NCI-H526 treated with DMSO at 0.1 percent for 48 hours (cell line): Measurements from ENCODE around the gene ZNF358.

Source experiments
- DNase-seq: peaks from one replicate; lab custom pipeline; 2025; lab: John Stamatoyannopoulos, UW

Gene ZNF358

GRCh38 chr19:7515645-7516151, at the start of gene ZNF358:
TSS of gene ZNF358 (plus strand) at chr19:7516103. CDS start at chr19:7519243, 3,140 bp downstream.
- peak; percentile 15 for DNase-seq

GRCh38 chr19:7467009-7467989, 48.6 kb upstream of the ZNF358 start:
- no peak for DNase-seq

GRCh38 chr19:7468840-7469239, 47.1 kb upstream of the ZNF358 start:
- no peak for DNase-seq

GRCh38 chr19:7469669-7470285, 46.1 kb upstream of the ZNF358 start:
- no peak for DNase-seq

GRCh38 chr19:7470540-7471305, 45.2 kb upstream of the ZNF358 start:
- no peak for DNase-seq

GRCh38 chr19:7471696-7472615, 43.9 kb upstream of the ZNF358 start:
- no peak for DNase-seq

- no peak for DNase-seq
Measured at GRCh38 chr19:7475665-7476064, 40.2 kb upstream of the ZNF358 start.

GRCh38 chr19:7476241-7476640, 39.7 kb upstream of the ZNF358 start:
- no peak for DNase-seq

GRCh38 chr19:7476777-7477494, 39.0 kb upstream of the ZNF358 start:
- DNase-seq, result no peak

GRCh38 chr19:7477758-7478157, 38.1 kb upstream of the ZNF358 start:
- no peak for DNase-seq

- DNase-seq, result no peak
Measured at GRCh38 chr19:7478173-7478842, 37.6 kb upstream of the ZNF358 start.

GRCh38 chr19:7478843-7479227, 37.1 kb upstream of the ZNF358 start:
- DNase-seq, result no peak

- no peak for DNase-seq
Measured at GRCh38 chr19:7480222-7480969, 35.5 kb upstream of the ZNF358 start.

- DNase-seq, result no peak
Measured at GRCh38 chr19:7480970-7481255, 35.0 kb upstream of the ZNF358 start.

GRCh38 chr19:7482584-7483439, 33.1 kb upstream of the ZNF358 start:
- no peak for DNase-seq

GRCh38 chr19:7483720-7484201, 32.1 kb upstream of the ZNF358 start:
- DNase-seq, result no peak

- no peak for DNase-seq
Measured at GRCh38 chr19:7486923-7487322, 29.0 kb upstream of the ZNF358 start.

- peak; percentile 6 for DNase-seq
Measured at GRCh38 chr19:7488736-7489353, 27.1 kb upstream of the ZNF358 start, which contains the start of gene PEX11G. TSS of gene PEX11G (minus strand) at chr19:7489035. CDS start at chr19:7489010, 25 bp downstream.
